ENCODE data around the gene IGFBP6.

DNA sequence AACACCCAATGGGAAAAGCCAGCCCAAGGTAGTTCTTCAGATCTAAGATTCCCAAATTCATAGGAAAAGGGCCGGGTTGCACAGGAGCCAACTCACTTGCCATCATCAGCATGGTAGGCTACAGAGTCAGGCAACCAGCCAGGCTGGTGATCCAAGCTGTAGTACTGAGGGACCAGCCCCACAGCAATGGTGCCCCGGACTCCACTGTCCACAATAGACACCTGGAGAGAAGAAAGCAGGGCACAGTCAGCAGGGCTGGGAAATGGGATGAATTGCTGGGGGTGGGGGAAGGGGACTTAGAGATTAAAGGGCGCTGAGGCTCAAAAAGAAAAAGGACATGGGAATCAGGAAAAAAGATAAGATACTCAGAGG is 22.5 kb upstream of the IGFBP6 start:
- TF ChIP-seq, protein P1, sequence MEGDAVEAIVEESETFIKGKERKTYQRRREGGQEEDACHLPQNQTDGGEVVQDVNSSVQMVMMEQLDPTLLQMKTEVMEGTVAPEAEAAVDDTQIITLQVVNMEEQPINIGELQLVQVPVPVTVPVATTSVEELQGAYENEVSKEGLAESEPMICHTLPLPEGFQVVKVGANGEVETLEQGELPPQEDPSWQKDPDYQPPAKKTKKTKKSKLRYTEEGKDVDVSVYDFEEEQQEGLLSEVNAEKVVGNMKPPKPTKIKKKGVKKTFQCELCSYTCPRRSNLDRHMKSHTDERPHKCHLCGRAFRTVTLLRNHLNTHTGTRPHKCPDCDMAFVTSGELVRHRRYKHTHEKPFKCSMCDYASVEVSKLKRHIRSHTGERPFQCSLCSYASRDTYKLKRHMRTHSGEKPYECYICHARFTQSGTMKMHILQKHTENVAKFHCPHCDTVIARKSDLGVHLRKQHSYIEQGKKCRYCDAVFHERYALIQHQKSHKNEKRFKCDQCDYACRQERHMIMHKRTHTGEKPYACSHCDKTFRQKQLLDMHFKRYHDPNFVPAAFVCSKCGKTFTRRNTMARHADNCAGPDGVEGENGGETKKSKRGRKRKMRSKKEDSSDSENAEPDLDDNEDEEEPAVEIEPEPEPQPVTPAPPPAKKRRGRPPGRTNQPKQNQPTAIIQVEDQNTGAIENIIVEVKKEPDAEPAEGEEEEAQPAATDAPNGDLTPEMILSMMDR (IDR thresholded peaks at IDR 0.05) = no peak
- TF ChIP-seq POLR2A (IDR thresholded peaks at IDR 0.05) (no peak), POLR2AphosphoS5 (IDR thresholded peaks at IDR 0.05) (no peak)

Data from stomach (tissue), 4 donors.